ENCODE measurements around the gene PSD.

Gene PSD

GRCh38 chr10:102407425-102408130 is 11.0 kb downstream of the PSD start:
- H3K79me2 ChIP-seq (ENCODE audit: insufficient read depth, low read length) = no peaks in the 10 kb centered on the region
- H3F3A ChIP-seq (ENCODE audit: low read depth) = no peaks in the 10 kb centered on the region
- H4K20me1 ChIP-seq (ENCODE audit: insufficient read depth, low read length, poor library complexity, severe bottlenecking) = no peaks in the 10 kb centered on the region
- H3K9ac ChIP-seq (ENCODE audit: low read depth, low read length, poor library complexity, severe bottlenecking) = no peak overlapping the region
- no peaks in the 10 kb centered on the region for H3K4me1 ChIP-seq (ENCODE audit: insufficient read depth, low read length, poor library complexity, severe bottlenecking)
- H3K36me3 ChIP-seq (ENCODE audit: insufficient read depth, low read length) = no peaks in the 10 kb centered on the region
- peaks cover 25% of the 10 kb centered on the region for H3K27me3 ChIP-seq (ENCODE audit: insufficient read depth, low read length, poor library complexity, severe bottlenecking)
- H3K9me2 ChIP-seq (replicated peaks; ENCODE audit: low read depth, low read length) = no peaks in the 10 kb centered on the region
- no peak overlapping the region for H3K4me2 ChIP-seq (ENCODE audit: low read depth, low read length, poor library complexity, severe bottlenecking)
- no peak overlapping the region for H3K4me3 ChIP-seq (ENCODE audit: low read length, poor library complexity, severe bottlenecking)
- H2AFZ ChIP-seq (ENCODE audit: low read length) = no peak overlapping the region
- no peaks in the 10 kb centered on the region for H3K9me3 ChIP-seq (ENCODE audit: insufficient read depth, low read depth, low read length)
- no peak for TF ChIP-seq CTCF (conservative IDR thresholded peaks at IDR 0.05; ENCODE audit: low read length)
- no peak for TF ChIP-seq EZH2phosphoT487 (IDR thresholded peaks at IDR 0.05; ENCODE audit: borderline replicate concordance)

DNA sequence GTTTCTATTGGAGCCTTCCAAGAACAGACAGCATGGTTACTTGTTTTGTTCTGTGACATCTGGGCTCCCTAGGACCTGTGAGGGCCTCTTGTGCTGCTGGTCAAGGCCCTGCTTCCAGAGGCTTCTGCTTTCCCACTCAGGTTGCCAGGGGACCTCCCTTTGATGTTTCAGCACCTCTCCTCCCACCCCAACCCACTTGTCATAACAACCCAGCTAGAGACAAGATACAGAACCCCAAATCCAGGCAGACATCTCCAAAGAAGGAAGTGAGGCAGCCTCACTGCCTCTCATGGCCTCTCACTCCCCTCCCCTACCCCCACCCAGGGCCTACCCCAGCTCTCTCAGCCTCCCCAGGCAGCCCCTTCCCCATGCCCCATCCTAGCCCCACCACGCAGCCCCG is 11.8 kb downstream of the PSD start:
- Histone ChIP-seq H3K4me1 (ENCODE audit: insufficient read depth, low read length, poor library complexity, severe bottlenecking) (no peaks in the 10 kb centered on the region), H3K9me3 (ENCODE audit: insufficient read depth, low read depth, low read length) (no peaks in the 10 kb centered on the region), H3K4me3 (ENCODE audit: low read length, poor library complexity, severe bottlenecking) (no peak overlapping the region), H4K20me1 (ENCODE audit: insufficient read depth, low read length, poor library complexity, severe bottlenecking) (no peaks in the 10 kb centered on the region), H3F3A (ENCODE audit: low read depth) (no peaks in the 10 kb centered on the region), H3K36me3 (ENCODE audit: insufficient read depth, low read length) (no peaks in the 10 kb centered on the region), H2AFZ (ENCODE audit: low read length) (no peak overlapping the region), H3K9me2 (replicated peaks; ENCODE audit: low read depth, low read length) (no peaks in the 10 kb centered on the region), H3K27me3 (ENCODE audit: insufficient read depth, low read length, poor library complexity, severe bottlenecking) (peaks cover 25% of the 10 kb centered on the region), H3K4me2 (ENCODE audit: low read depth, low read length, poor library complexity, severe bottlenecking) (no peak overlapping the region), H3K9ac (ENCODE audit: low read depth, low read length, poor library complexity, severe bottlenecking) (no peak overlapping the region), H3K79me2 (ENCODE audit: insufficient read depth, low read length) (no peaks in the 10 kb centered on the region)
- TF ChIP-seq EZH2phosphoT487 (IDR thresholded peaks at IDR 0.05; ENCODE audit: borderline replicate concordance) (no peak), CTCF (conservative IDR thresholded peaks at IDR 0.05; ENCODE audit: low read length) (no peak)

GRCh38 chr10:102405632-102406031 is 13.0 kb downstream of the PSD start:
- Histone ChIP-seq H3K4me2 (ENCODE audit: low read depth, low read length, poor library complexity, severe bottlenecking) (no peak overlapping the region), H3F3A (ENCODE audit: low read depth) (no peaks in the 10 kb centered on the region), H3K36me3 (ENCODE audit: insufficient read depth, low read length) (peaks cover 3% of the 10 kb centered on the region; the same call in 1 of the 2 replicates), H3K79me2 (ENCODE audit: insufficient read depth, low read length) (no peaks in the 10 kb centered on the region), H3K4me1 (ENCODE audit: insufficient read depth, low read length, poor library complexity, severe bottlenecking) (no peaks in the 10 kb centered on the region), H3K27me3 (ENCODE audit: insufficient read depth, low read length, poor library complexity, severe bottlenecking) (peaks cover 19% of the 10 kb centered on the region), H3K4me3 (ENCODE audit: low read length, poor library complexity, severe bottlenecking) (no peak overlapping the region), H4K20me1 (ENCODE audit: insufficient read depth, low read length, poor library complexity, severe bottlenecking) (no peaks in the 10 kb centered on the region), H3K9ac (ENCODE audit: low read depth, low read length, poor library complexity, severe bottlenecking) (no peak overlapping the region), H3K9me3 (ENCODE audit: insufficient read depth, low read depth, low read length) (no peaks in the 10 kb centered on the region), H3K9me2 (replicated peaks; ENCODE audit: low read depth, low read length) (no peaks in the 10 kb centered on the region), H2AFZ (ENCODE audit: low read length) (no peak overlapping the region)
- TF ChIP-seq EZH2phosphoT487 (IDR thresholded peaks at IDR 0.05; ENCODE audit: borderline replicate concordance) (no peak), CTCF (conservative IDR thresholded peaks at IDR 0.05; ENCODE audit: low read length) (no peak)
